HG03280 (cell line): ENCODE results near the gene C9orf43.

Experiments used
- ATAC-seq: cut with Tn5 transposase; IDR thresholded peaks from one replicate; pipeline ENCODE4 v1.9.1; 2021; ENCODE audit warnings: mild to moderate bottlenecking, moderate library complexity; ENCODE audit not compliant: unreplicated experiment

The C9orf43 gene

GRCh38 chr9:113464286-113464660 is 53.7 kb downstream of the C9orf43 start:
- ATAC-seq, result no peak

- no peak for ATAC-seq
These were observed 55.1 kb downstream of the C9orf43 start for GRCh38 chr9:113465599-113466140.

- ATAC-seq, result no peak
These were observed 56.6 kb downstream of the C9orf43 start for GRCh38 chr9:113467183-113467582.

- no peak for ATAC-seq
These were observed 58.3 kb downstream of the C9orf43 start for GRCh38 chr9:113468716-113469448.

- ATAC-seq, result no peak
These were observed 60.6 kb downstream of the C9orf43 start for GRCh38 chr9:113471143-113471542.

- ATAC-seq, result no peak
These were observed 61.0 kb downstream of the C9orf43 start for GRCh38 chr9:113471566-113471965.

GRCh38 chr9:113472199-113472598 is 61.7 kb downstream of the C9orf43 start:
- no peak for ATAC-seq

GRCh38 chr9:113474360-113475028 is 63.9 kb downstream of the C9orf43 start:
- ATAC-seq, result no peak

GRCh38 chr9:113475031-113475430 is 64.5 kb downstream of the C9orf43 start:
- no peak for ATAC-seq

- no peak for ATAC-seq
These were observed 65.4 kb downstream of the C9orf43 start for GRCh38 chr9:113475992-113476391.

- ATAC-seq, result no peak
These were observed 66.0 kb downstream of the C9orf43 start for GRCh38 chr9:113476511-113476916.

GRCh38 chr9:113477058-113477457 is 66.5 kb downstream of the C9orf43 start:
- no peak for ATAC-seq

- ATAC-seq, result no peak
These were observed 67.1 kb downstream of the C9orf43 start for GRCh38 chr9:113477661-113478060.

GRCh38 chr9:113479174-113479621 is 68.7 kb downstream of the C9orf43 start:
- ATAC-seq, result no peak
